HFF-Myc (cell line): Measurements from ENCODE around the gene MED28.

Experiments used
- DNase-seq: peaks from one replicate; pipeline ENCODE4 v3.0.0-alpha.2; 2011; ENCODE audit warnings: low read depth; ENCODE audit errors: extremely low read depth
- H3K4me3 ChIP-seq: replicated peaks from 2 replicates; pipeline ENCODE4 v1.5.1; 2011; ENCODE audit warnings: low read depth, mild to moderate bottlenecking, control low read depth, low read length
- CTCF ChIP-seq: IDR thresholded peaks from 2 replicates; pipeline ENCODE4 v1.5.1; 2012; ENCODE audit warnings: mild to moderate bottlenecking, low read depth, low read length, control low read depth; ENCODE audit errors: missing control alignments

Gene MED28

DNA sequence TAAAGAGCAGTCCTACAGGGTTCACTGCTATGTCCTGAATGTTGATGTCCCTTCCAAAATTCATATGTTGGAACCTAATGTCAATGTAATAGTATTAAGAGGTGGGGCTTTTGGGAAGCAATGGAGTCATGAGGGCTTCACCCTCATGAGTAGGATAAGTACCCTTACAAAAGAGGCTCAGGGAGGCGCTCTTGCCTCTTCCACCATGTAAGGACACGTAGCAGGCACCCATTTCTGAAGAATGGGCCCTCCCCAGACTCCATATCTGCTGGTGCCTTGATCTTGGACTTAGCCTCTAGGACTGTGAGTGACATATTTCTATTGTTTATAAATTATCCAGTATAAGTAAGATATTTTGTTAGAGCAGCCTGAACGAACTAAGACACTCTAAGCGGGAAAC, 15.8 kb downstream of the MED28 start:
- no peak for DNase-seq
- no peak for TF ChIP-seq CTCF
- no peak overlapping the region for H3K4me3 ChIP-seq

DNA sequence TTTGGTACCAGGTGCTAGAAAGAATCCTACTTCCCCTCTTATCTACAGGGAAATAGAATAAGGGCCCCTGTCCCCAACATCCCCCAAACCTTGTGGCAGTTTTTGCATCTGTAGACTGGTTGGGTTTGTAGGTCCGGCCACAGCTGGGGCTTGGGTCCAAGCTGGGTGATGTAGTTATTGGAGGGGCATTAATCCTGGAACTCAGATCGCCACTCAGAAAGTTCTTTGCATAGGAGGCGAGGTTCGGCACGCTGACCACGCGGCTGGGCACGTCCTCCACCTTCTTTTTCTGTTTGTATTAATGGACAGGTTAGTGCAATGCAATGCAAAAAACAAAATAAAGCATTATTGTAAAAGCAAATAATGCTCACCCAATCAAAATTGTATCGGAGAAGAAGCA, 19.2 kb downstream of the MED28 start:
- TF ChIP-seq CTCF = no peak
- H3K4me3 ChIP-seq = no peak overlapping the region
- DNase-seq = no peak

- TF ChIP-seq CTCF = no peak
- H3K4me3 ChIP-seq = no peak overlapping the region
- no peak for DNase-seq
Observed at GRCh38 chr4:17635056-17635455, 20.6 kb downstream of the MED28 start.

DNA sequence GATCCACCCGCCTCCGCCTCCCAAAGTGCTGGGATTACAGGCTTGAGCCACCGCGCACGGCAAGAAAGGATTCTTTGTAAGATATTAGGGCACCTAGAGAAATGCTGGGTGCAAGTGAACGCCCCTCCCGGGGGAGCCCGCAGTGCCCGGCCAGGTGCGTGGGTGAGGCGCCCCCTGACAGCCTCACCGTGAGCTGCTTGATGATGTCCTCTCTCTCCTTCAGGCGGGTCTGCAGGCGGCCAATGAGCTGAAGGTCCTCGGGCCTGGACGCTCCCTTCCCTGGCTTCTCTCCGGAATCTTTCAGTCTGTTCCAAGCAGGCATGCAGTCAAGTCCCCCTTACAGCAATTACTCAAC, 21.9 kb downstream of the MED28 start:
- no peak overlapping the region for H3K4me3 ChIP-seq
- no peak for DNase-seq
- no peak for TF ChIP-seq CTCF

- peak; percentile 88 for TF ChIP-seq CTCF
- H3K4me3 ChIP-seq = no peak overlapping the region
- DNase-seq = no peak
Observed at GRCh38 chr4:17636696-17637622, 22.5 kb downstream of the MED28 start.

- DNase-seq = no peak
- no peak for TF ChIP-seq CTCF
- no peak overlapping the region for H3K4me3 ChIP-seq
Observed at GRCh38 chr4:17639136-17639535, 24.7 kb downstream of the MED28 start.
